Daoy (cell line): ENCODE measurements around the gene MRPS27. TPM values are rescaled to one million over a fixed set of nuclear protein-coding genes. Genes with fewer than 3 reads are reported as not detected.

Experiments
- DNase-seq: peaks from one replicate; pipeline ENCODE4 v3.0.0-alpha.2; 2015; ENCODE audit warnings: low read depth
- total RNA-seq: library from RNA; depleted of rRNA; stranded (reverse); fragments of >200 nt; shearing (Covaris generic); gene quantifications from 2 replicates; pipeline ENCODE4 v1.2.3, GENCODE V29; 2014

MRPS27 gene
- total RNA-seq, 1 experiment from 2014 or later = 117 TPM

GRCh38 chr5:72290356-72291133, 29.5 kb downstream of the MRPS27 start:
- no peak for DNase-seq

- no peak for DNase-seq
These were observed 31.1 kb downstream of the MRPS27 start for GRCh38 chr5:72288924-72289323.

DNA sequence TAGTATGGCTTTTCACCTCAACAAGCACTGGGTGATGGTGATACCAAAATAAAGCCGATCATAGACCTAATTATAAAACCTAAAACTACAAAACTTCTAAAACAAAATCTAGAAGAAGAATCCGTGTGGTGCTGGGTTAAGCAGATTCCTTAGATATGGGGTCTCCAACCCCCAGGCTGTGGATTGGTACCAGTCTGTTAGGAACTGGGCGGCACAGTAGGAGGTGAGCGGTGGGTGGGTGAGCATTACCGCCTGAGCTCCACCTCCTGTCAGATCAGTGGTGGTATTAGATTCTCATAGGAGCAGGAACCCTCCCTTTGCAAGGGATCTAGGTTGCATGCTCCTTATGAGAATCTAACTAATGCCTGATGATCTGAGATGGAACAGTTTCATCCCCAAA, 33.2 kb downstream of the MRPS27 start:
- DNase-seq = no peak

GRCh38 chr5:72285424-72285821, 34.6 kb downstream of the MRPS27 start:
- DNase-seq = no peak

DNA sequence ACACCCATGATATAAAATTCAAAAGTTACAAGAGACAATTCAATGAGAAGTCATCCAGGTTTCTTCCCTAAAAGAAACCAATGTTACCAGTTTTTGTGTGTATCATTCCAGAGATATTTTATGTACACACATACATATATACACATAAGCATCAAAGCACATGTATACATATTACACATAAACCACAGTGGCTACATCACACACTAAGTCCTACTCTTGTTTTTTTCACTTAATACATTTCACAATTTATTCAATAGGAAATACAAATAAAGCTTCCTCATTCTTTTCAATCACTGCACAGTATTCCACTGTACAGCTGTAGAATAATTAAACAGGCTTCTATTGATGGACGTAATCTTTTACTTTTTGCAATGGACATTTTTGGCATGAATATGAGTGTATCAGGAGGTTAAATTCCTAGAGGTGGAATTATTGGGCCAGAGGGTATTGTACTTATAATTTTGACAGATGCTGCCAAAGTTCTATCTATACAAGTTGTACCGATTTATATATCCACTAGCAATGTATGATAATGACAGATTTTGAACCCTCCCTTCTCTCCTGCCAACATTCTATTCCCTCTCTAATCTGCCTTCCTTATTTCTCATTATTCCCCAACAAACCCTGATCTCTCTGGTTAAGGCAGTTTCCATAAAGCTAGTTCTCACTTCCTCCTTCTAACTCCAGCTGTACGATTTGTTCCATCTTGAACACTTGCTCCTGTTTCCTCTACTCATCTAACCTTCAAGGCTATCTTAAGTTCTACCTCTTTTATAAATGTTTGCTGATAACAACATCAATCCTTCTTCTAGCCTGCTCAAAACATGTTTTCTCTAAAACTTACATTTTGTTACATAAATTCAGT, 35.2 kb downstream of the MRPS27 start:
- DNase-seq = no peak

DNA sequence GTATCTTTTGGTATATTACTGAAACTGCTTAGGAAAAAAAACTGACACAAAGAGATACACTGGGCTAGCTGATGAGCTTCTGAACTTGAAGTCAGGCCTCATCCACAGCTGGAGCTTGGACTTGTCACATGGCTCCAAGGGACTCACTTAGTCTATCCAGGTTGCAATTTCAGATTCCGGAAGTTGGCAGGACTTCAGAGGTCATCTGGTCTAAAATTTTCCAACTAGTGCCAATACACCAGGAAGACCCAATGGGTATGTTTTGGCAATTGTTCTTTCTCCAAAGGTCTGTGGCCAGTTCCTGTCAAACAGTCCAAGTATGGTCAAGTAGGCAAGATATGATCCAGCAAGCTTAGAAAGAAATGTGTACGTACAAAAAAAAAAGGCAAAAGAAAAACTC, 36.7 kb downstream of the MRPS27 start:
- DNase-seq = no peak

DNA sequence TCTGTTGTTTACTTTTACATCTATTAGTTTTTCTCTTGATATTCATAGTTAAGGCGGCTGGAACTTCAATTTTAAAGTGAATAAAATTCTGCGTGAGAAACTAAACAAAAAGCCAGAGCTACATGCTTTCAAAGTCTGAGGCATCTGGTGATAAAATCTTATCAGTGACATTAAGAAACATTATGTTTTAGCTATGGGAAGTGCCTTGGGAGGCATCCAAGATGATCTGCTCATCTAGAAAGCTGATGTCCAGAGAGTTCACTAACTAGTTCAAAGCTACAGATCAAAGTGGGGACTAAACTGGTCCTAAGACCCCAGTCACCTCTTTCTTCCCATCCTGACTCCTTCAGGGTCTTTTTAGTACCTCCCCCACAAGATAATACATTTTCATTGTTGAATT, 37.2 kb downstream of the MRPS27 start:
- peak; percentile 3 for DNase-seq

DNA sequence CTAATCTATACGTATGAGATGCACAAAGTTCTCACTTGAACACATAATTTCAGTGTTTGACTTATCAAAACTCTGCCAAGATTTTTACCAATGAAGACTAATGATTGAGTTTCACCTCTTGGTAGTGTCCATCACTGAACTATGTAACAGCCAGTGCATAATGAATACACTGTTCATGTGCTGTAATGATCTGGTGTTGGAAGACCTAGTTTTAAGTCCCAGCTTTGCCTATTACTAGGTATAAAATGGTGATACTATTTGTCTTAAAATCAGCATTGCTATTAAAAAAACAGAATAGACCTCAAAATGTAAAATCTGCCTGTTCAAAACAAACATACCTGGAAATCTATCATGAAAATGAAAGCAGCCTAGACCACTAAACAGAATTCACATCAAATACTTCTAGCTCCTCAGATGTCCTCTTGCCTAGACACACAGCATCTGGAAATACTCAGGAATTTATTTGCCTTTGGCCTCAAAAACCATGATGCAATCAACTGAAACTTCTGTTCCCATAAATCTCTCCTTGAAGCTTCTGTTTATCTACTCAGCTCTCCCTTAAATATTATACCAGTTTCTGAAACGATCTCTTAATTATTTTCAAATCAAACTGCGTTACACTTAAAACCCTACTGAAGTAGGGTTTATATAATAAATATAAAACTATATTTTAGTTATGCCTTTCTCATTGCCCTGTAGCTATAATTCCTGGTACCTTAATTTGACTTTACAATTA, 38.1 kb downstream of the MRPS27 start:
- peak; percentile 27 for DNase-seq

DNA sequence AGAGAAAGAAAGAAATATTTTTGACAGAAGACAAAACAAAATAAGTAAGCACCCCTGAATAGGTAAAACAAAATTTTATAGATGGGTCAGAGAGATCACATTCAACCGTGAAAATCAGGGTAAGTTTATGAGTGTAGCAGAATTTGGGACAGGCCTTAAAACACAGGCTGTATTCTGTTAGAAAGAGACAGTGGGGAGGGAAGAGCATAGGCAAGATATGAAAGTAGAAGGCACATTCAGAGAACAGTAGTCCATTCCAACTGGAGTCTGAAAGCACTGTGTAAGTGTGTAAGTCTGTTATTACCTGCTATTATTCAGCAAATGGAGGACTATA, 38.6 kb downstream of the MRPS27 start:
- no peak for DNase-seq

GRCh38 chr5:72280581-72281069, 39.4 kb downstream of the MRPS27 start:
- peak; percentile 11 for DNase-seq

DNA sequence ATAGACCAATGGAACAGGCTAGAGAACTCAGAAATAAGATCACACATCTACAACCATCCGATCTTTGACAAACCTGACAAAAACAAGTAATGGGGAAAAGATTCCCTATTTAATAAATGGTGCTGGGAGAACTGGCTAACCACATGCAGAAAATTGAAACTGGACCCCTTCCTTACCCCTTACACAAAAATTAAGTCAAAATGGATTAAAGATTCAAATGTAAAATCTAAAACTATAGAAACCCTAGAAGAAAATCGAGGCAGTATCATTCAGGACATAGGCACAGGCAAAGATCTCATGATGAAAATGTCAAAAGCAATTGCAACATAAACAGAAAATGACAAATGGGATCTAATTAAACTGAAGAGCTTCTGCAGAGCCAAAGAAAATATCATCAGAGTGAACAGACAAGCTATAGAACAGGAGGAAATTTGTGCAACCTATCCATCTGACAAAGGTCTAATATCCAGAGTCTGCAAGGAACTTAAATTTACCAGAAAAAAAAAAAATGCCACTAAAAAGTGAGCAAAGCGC, 43.8 kb downstream of the MRPS27 start:
- no peak for DNase-seq

DNA sequence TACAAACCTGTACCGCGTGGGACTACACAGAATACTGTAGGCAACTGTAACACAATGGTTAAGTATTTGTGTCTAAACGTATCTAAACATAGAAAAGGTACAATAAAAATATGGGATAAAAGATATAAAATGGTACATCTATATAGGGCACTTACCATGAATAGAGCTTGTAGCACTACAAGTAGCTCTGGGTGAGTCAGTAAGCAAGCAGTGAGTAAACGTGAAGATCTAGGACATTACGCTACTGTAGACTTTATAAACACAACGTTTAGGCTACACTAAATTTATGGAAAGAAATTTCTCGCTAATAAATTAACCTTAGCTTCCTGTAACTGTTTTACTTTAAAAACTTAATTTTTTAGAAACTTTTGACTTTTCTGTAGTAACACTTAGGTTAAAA, 46.5 kb downstream of the MRPS27 start:
- no peak for DNase-seq

DNA sequence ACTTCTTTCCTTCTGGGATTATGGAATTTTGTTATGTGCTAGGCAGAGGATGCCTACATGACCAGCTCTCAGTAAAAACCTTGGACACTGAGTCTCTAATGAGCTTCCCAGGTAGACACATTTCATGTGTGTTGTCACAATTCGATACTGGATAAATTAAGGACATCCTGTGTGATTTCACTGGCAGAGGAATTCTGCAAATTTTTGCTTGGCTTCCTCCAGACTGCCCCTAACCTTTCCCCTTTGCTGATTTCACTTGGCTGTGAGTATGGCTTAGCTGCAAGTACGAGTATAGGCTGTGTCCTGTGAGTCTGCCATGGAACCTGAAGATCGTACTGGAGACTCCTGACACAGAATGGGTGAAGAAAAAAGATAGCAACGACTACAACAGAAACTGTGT, 47.6 kb downstream of the MRPS27 start:
- DNase-seq = no peak

DNA sequence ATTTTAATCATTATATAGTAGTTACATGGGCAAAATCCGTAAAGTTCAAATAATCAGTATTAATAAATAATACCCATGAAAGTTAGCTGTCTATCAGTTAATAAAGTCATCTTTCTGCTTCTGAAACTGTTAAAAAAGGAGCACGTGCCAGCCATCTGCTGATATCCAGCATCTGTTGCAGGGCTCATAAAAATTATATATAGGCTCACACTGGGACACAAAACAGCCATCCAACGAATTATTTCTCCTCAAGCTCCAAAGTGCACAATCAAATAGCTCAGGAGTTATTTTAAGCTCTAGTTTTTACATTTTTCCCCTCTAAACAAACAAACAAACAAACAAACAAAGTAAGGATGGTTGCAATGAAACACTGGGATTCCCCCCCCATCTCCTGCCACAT, 48.3 kb downstream of the MRPS27 start:
- no peak for DNase-seq

- no peak for DNase-seq
These were observed 50.0 kb downstream of the MRPS27 start for GRCh38 chr5:72270037-72270436.

DNA sequence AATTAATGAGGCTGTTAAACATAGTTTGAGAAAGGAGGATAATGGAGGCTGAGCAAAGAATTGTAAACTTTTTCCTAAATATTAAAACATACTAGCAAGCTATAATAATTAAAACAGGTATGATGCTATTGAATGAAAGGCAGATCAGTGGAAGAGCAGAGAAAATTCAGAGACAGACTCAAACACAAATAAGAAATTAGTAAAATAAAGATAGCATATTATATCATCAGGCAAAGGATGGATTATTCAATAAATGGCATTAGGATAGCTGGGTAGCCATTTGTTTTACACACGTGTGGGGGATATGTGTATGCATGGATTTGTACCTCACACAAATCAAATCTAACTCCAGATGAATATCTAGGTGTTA, 50.6 kb downstream of the MRPS27 start:
- DNase-seq = no peak

DNA sequence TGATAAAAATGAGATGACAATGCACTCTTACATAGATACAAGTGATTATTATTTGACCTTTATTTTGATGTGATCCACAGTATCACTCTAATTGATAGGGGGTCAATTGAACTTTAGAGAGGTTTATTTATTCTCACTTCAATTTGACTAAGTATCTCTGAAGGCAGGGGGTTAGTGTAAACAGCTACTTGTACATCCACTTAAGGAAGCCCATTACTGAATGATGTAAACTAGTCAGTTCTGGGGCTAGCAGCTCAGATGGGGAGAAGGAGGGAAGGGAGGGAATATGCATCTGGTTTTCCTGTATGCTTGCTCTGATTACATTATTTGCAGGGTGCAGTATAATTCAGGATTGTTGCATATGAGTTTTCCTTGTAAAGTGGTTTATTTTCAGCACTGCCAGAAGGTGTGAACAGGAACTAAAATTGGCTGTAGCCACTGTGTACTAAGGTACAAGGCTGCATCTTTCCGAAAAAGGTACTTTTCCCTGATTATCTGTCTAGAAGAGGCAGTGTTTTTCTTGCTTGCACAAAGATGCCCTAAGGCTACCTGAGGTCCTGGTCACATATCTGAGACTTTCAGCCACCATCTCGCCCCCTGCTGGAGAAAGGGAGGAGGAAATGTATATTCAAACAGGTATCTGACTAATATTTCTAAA, 51.2 kb downstream of the MRPS27 start:
- DNase-seq = peak; percentile 64

DNA sequence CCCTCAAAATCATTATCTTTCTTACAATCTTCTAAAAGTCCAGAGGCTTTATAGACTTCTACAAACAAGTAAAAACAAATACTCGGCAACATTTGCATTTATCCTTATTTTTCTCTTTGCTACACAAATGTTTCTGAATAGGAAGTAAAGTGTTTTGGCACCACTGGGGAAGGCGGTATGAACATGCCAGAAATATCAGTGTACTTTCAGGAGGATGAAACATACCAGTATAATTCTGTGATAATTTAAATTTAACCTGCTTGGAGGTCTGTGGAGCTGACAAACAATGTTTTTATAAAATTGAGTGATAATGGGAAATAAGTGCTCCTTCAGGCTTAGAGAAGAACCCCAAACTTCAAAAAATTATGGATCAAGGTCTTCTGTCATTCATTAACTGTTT, 51.8 kb downstream of the MRPS27 start:
- DNase-seq = no peak

GRCh38 chr5:72267685-72268084, 52.4 kb downstream of the MRPS27 start:
- no peak for DNase-seq

DNA sequence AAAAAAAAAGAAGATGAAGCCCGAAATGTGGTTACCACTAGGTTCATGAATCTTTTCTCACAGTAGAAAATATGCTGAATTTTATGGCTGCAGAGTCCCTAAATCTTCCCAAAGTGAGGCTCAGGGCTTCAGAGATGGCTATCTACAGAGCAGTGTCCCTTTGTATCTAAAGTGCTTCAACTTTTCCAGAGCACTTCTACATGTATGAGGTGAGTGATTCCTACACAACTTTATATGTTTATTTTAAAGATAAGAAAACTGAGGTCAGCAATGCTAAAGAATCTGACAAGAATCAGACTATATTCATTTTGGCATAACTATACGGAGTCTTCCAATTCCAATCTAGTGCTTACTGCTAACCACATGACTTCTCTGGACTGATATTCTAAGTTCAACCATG, 53.2 kb downstream of the MRPS27 start:
- DNase-seq = no peak

GRCh38 chr5:72265032-72265877, 54.8 kb downstream of the MRPS27 start:
- DNase-seq = no peak
